ENCODE results near the gene KCNJ9. TPM values are rescaled to one million over a fixed set of nuclear protein-coding genes. Genes with fewer than 3 reads are reported as not detected.
A peak's percentile ranks its signal among the peaks of the same experiment; 100 is the strongest.

The KCNJ9 gene
- total RNA-seq, 2 donors from 2014 or later: 0.08 TPM; not detected in 1

DNA sequence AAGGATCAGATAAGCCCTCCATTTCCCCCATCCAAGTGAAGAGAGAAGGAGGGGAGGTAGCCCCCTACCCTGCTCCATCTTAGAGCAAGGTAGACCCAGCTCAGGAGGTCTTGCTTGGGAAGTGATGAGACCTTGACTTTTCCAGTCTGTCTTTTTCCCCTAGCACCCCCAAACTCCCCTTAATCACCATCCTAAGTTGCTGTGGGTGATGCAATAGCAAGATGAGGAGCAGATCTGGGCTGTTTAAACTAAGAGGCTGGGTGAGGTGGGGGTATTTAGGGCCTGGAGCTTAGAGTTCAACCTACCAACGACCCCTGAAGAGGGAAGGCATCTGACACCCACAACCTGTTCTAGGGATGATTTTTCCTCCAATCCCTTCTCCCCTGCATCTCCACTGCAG is 36.0 kb downstream of the KCNJ9 start:
- peaks cover 0 to 48% of the 10 kb centered on the region in 2 donors for H3K4me1 ChIP-seq
- no peaks in the 10 kb centered on the region for H3K9me3 ChIP-seq
- H3K27me3 ChIP-seq: no peaks in the 10 kb centered on the region
- H3K27ac ChIP-seq: peak overlapping the region; percentile 67 to 90
- no peak for DNase-seq (ENCODE audit: low spot score)
- H3K4me3 ChIP-seq: peak overlapping the region; percentile 54 to 62
- TF ChIP-seq, protein P1, sequence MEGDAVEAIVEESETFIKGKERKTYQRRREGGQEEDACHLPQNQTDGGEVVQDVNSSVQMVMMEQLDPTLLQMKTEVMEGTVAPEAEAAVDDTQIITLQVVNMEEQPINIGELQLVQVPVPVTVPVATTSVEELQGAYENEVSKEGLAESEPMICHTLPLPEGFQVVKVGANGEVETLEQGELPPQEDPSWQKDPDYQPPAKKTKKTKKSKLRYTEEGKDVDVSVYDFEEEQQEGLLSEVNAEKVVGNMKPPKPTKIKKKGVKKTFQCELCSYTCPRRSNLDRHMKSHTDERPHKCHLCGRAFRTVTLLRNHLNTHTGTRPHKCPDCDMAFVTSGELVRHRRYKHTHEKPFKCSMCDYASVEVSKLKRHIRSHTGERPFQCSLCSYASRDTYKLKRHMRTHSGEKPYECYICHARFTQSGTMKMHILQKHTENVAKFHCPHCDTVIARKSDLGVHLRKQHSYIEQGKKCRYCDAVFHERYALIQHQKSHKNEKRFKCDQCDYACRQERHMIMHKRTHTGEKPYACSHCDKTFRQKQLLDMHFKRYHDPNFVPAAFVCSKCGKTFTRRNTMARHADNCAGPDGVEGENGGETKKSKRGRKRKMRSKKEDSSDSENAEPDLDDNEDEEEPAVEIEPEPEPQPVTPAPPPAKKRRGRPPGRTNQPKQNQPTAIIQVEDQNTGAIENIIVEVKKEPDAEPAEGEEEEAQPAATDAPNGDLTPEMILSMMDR (IDR thresholded peaks at IDR 0.05): no peak
- H3K36me3 ChIP-seq: peaks cover 24% of the 10 kb centered on the region

DNA sequence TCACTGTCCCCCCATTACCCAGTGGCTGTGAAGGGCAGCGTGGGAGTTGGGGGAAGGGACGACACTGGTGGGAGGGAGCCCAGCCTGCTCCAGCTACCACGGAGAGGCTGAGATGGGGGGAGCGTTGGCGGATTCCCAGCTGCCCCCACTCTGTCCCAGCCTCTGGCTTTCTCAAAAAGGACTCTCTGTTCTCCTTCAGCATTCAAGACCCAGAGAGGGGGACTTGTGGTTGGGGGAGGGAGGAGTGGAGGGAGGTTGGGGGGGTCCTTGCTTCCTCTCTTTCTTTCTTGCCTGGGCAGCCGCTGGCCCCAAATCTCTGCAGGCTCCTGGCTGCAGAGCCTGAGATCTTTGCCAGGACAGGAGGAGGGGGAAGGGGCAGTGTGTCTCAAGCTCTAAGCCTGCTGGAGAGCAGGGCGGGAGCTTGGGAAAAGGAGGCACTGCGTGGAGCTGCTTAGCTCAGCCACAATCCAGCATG is 36.4 kb downstream of the KCNJ9 start:
- Histone ChIP-seq H3K4me3 (peak overlapping the region; percentile 54 to 62), H3K27ac (peak overlapping the region; percentile 67 to 90), H3K4me1 (peaks cover 0 to 48% of the 10 kb centered on the region in 2 donors), H3K9me3 (no peaks in the 10 kb centered on the region), H3K36me3 (peaks cover 26% of the 10 kb centered on the region), H3K27me3 (no peaks in the 10 kb centered on the region)
- TF ChIP-seq, protein P1 (IDR thresholded peaks at IDR 0.05): no peak
- no peak for DNase-seq (ENCODE audit: low spot score)

DNA sequence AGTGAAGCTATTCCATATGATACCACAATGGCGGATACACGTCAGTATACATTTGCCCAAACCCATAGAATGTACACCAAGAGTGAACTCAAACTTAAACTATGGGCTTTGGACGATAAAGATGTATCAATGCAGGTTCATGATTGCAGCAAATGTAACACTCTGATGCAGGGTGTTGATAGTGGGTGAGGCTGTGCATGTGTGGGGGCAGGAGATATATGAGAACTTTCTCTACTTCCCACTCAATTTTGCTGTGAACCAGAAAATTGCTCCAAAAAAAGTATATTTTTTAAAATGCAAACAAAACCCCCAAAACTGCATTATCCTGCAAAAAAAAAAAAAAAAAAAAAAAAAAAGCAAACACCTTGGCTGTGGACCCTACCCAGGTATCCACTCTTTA is 37.6 kb downstream of the KCNJ9 start:
- Histone ChIP-seq H3K4me1 (peaks cover 0 to 41% of the 10 kb centered on the region in 2 donors), H3K27me3 (no peaks in the 10 kb centered on the region), H3K36me3 (peaks cover 30% of the 10 kb centered on the region), H3K9me3 (no peaks in the 10 kb centered on the region), H3K4me3 (no peak overlapping the region), H3K27ac (peak overlapping the region in 1 of 2 donors; percentile 90)
- no peak for DNase-seq (ENCODE audit: low spot score)
- TF ChIP-seq, protein P1 (IDR thresholded peaks at IDR 0.05): no peak

DNA sequence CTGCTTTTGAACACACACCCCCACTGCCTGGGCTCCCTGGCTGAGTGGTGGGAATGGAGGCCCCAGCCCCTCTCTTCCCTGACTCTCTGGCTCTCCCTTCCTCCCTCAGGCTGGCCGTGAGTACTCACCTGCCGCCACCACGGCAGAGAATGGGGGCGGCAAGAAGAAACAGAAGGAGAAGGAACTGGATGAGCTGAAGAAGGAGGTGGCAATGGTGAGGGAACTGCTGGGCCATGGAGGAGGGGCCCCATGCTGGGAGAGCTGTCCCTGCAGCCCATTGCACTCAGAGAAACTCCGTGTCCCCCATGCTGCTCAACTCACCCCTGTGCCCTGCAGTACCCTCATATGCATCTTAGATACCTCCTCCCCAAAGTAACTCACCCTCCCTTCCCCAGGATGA is 39.5 kb downstream of the KCNJ9 start:
- Histone ChIP-seq H3K36me3 (peaks cover 40% of the 10 kb centered on the region), H3K27ac (no peak overlapping the region), H3K4me1 (peaks cover 0 to 42% of the 10 kb centered on the region in 2 donors), H3K9me3 (no peaks in the 10 kb centered on the region), H3K4me3 (no peak overlapping the region), H3K27me3 (no peaks in the 10 kb centered on the region)
- no peak for DNase-seq (ENCODE audit: low spot score)
- TF ChIP-seq, protein P1 (IDR thresholded peaks at IDR 0.05): no peak

DNA sequence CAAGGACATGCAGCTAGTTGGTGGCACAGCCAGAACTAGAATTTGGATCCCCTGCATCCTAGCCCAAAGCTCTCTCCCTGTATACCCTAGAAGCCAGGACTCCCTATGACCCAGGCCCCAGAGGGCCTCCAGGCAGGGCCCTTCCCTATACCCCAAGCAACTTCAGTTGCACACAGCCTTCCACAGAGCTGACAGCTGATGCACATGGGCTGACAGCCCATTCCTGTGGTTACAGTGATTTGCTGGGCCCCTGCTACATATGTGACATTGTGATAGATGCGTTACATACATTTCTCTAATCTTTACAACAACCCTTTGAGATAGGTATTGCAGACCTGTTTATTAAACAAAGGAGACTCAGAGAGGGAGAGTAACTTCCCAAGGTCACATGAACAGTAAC is 40.0 kb downstream of the KCNJ9 start:
- H3K4me1 ChIP-seq: peaks cover 0 to 42% of the 10 kb centered on the region in 2 donors
- H3K27me3 ChIP-seq: no peaks in the 10 kb centered on the region
- H3K27ac ChIP-seq: no peak overlapping the region
- H3K36me3 ChIP-seq: peaks cover 46% of the 10 kb centered on the region
- H3K9me3 ChIP-seq: no peaks in the 10 kb centered on the region
- TF ChIP-seq, protein P1 (IDR thresholded peaks at IDR 0.05): no peak
- no peak overlapping the region for H3K4me3 ChIP-seq
- no peak for DNase-seq (ENCODE audit: low spot score)

DNA sequence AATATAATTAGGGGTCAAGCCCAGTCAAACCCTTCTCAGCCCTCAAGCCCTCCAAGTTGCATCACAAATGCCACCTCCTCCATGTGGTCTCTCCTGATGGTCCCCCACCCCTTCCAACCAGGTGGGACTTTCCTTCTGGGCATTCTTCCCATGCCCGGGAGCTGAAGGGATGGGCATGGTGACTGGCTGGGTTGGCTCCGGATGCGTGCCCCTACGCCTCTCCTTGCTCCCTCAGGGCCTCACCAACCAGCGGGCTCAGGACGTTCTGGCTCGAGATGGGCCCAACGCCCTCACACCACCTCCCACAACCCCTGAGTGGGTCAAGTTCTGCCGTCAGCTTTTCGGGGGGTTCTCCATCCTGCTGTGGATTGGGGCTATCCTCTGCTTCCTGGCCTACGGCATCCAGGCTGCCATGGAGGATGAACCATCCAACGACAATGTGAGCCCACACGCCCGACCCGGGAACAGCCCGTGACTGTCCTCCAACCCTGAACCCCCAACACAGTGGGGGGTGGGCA is 41.7 kb downstream of the KCNJ9 start:
- Histone ChIP-seq H3K9me3 (no peaks in the 10 kb centered on the region), H3K4me1 (peaks cover 0 to 38% of the 10 kb centered on the region in 2 donors), H3K36me3 (peaks cover 63% of the 10 kb centered on the region), H3K4me3 (no peak overlapping the region), H3K27me3 (no peaks in the 10 kb centered on the region), H3K27ac (peak overlapping the region in 1 of 2 donors; percentile 65)
- TF ChIP-seq, protein P1 (IDR thresholded peaks at IDR 0.05): no peak
- no peak for DNase-seq (ENCODE audit: low spot score)
